GM18868 (cell line): ENCODE measurements around the gene TUBGCP6.
"Not testable (repeated sequence)": the region's sequence is repeated elsewhere in the genome, so short reads cannot be mapped to it uniquely, and the experiment has no call there.

ENCODE experiments used
- ATAC-seq: cut with Tn5 transposase; IDR thresholded peaks from one replicate; pipeline ENCODE4 v1.9.1; 2021; ENCODE audit warnings: mild to moderate bottlenecking, moderate library complexity; ENCODE audit not compliant: unreplicated experiment

TUBGCP6 gene

DNA sequence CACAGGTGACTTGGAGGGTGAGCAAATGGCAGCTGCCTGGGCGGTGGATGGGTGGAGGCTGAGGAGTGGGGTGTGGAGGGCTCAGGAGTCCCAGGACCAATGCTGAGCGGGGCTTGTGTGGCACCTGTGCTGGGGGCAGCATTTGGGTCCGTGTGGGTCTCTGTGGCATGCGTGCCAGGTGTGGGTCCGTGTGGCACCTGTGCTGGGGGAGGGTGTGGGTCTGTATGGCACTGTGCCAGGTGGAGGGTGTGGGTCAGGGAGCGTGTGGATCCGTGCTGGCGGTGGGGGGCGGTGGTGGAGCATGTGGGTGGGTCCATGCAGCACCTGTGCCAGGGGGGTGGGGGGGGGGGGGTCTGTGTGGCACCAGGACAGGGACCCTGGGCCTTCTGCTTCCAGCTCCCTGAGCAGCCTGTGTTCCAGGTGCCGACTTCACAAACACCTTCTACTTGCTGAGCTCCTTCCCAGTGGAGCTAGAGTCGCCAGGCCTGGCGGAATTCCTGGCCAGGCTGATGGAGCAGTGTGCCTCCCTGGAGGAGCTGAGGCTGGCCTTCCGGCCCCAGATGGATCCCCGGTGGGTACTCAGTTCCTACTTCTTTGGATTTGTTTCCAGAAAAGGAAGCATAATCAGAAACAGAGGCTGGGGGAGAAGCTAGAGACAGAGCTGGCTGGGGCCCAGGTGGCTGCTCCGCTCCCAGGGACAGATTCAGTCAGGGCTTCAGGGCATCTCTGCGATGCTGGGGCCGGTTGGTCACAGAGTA, 29.3 kb downstream of the TUBGCP6 start:
- ATAC-seq: no peak

DNA sequence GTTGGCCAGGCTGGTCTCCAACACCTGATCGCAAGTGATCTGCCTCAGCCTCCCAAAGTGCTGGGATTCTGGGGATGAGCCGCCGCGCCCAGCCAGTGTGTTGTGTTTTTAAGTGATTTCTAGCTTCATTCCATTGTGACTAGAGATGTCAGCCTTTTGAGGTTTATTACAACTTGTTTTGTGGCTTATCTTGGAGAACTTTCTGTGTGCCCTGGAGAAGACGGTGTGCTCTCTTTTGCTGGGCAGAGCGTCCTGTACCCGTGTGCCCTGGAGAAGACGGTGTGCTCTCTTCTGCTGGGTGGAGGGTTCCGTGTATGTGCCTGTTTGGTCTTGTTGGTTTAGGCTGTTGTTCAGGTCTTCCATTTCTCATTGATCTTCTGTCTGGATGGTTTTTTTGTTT, 31.6 kb downstream of the TUBGCP6 start:
- ATAC-seq: no peak

DNA sequence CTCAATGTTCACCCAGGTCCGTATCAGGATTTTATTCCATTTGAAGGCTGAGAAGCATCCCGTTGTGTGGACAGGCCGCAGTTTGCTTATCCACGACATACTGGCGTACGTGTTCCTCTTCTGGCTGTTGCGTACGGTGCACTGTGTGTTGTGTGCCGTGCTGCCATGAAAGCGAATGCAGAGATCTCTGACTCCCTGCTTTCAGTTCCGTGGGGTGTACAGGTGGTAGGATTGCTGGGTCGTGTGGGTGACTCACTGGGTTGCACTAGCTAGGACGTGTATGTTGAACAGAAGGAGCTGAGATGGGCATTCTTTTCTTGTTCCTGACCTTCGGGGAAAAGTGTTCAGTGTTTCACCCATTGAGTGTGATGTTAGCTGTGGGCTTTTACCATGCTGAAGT, 33.7 kb downstream of the TUBGCP6 start:
- no peak for ATAC-seq

DNA sequence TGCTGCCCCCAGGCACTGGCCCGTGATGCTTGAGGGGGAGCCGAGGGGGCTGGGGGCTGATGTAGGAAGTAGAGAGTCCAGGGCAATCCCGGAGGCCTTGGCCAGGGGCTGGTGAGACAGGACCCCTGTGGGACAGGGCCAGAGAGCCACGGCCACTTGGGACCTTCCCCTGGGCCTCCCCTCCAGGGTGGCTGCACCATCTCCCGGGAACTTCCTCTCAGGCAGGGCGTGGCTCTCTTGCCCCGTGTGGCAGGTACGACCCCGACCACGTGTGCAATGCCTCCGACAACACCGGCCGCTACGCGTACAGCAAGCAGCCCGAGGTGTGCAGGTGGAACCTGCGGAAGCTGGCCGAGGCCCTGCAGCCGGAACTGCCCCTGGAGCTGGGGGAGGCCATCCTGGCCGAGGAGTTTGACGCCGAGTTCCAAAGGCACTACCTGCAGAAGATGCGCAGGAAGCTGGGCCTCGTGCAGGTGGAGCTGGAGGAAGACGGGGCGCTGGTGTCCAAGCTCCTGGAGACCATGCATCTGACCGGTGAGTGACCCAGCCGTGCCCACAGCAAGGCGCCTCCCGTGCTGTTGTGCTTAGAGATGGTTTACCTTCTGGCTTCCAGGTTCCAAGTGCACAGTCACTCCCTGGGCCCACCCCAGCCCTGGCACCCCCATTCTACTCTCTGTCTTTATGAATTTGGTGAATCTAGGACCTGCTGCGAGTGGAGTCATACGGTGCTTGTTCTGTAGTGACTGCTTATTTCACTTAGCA, 34.3 kb downstream of the TUBGCP6 start:
- ATAC-seq: no peak

DNA sequence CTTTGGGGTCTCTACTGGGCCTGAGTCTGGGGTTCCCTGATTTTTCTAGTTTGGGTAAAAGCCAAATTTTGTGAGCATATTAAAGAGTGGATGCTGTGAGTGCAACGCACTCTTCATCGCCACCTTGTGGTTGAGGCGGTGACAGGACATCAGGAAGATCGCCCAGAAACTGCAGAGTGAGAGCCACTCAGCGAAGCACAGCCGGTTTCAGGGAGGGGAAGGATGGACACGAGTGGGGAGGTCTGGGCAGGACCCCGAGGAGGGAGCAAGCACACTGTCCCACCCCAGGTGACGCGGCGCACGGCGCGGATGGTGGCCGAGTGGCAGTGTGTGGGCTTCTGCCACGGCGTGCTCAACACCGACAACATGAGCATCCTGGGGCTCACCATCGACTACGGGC, 34.9 kb downstream of the TUBGCP6 start:
- ATAC-seq: no peak

DNA sequence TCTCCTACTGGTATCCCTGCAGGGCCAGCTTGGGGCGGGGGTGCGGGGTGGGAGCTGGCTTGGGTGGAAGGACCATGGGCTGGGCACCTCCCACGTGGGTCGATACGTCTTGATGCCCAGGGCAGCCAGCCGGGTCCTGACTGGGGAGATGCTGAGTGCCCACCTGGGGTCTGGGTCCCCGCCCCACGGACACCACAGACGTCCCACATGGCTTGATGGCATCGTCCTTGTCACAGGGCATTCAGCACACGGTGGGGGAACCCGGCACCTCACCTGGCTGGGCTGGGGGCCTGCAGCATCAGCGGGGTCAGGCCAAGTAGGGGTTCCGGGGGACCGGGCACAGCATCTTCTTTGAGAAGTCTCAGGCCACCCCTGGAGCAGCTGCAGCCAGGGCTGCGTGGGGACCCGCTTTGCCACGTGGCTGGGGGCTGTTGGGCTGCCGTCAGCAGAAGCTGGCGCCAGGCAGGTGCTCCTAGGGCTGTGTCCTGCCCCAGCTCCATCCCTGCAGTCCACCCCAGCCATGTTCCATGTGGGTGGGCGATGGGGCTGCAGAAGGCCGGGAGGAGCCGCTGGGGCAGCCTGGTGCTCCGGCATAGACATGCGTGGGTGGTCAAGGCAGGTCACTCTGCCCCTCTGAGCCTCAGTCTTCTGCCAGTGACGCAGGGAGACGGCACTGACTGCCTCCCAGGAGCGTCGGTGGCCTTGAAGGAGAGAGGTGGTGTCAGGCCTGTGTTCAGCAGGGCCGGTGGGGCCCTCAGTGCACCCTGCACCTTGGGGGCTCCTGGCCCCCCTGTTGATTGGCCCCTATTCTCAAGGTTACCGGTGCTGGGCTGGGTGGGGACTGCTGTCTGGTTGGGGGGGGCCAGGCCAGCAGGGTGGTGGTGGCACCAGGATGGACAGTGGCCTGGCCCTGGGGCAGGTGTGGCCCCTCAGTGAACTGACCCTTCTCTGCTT, 35.6 kb downstream of the TUBGCP6 start:
- no peak for ATAC-seq

DNA sequence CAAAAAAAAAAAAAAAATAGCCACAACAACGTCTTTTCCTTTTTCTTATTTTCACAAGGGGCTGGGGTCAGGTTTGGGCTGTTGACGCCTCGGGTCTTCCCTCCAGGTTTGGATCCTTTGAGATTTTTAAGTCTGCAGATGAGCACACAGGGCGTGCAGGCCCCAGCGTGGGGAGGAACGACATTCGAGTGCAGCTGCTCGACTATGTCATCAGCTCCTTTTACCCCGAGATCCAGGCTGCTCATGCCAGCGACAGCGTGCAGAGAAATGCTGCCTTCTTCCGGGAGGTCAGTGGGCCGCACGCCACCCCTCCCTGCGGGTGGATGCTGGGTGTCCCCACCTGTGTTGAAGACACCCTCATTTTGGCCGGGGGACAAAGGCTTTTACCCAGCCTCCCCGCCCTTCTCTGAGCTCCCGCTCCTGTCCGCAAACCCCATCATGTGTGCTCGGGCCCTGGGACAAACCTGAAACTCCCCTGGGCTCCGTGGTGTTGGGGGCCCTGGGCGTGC, 36.3 kb downstream of the TUBGCP6 start:
- no peak for ATAC-seq

DNA sequence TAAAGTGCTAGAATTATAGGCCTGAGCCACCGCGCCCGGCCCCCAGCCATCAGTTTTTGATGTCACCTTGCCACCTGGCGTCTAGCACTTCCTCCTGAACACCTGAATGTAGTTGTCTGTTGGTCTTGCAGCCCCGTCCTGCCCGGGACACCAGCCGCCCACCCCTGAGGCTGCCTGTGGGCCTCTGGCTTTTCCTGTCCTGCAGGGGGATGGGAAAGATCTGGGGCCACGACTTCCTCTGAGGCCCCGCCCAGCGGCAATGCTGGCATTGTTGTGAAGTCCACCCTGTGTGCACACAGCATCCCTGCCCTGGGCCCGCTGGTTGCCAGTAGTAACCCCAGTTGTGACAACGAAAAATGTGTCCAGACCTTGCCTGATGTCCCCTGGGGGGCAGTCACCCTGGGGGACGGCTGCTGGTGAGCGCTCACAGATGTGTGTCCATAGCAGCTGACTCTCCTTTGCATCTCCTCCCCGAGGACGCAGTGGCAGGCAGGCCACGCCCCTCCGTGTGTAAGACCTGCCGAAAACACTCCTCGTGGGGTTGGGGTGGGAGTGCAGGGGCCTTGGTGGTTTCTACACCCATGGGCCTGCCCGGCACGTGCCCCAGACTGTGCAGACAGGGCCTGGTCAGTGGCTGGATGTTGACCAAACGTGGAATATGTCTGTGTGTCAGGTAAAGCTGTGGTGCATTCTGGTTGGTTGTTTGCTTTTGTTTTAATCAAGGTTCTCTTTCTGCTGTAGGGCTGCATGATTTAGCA, 37.3 kb downstream of the TUBGCP6 start:
- ATAC-seq: no peak

DNA sequence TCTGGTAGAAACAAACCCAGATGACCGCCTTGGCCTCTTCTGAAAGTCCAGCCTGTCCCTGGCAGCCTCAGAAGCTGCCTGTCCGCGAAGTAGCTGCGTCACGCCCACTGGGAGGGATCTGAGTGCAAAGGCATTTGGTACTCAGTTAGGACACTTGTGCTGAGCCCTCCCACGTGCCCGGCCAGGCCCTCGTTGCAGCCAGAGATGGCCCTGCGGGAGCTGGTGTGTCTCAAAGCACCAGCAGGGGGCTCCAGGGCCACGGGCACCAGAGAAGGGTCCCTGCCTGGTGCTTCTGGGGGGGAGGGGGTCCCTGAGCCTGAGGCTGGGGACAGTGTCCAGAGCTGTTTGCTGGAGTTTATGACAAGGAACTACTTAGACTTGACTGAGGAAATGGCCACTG, 38.2 kb downstream of the TUBGCP6 start:
- no peak for ATAC-seq

DNA sequence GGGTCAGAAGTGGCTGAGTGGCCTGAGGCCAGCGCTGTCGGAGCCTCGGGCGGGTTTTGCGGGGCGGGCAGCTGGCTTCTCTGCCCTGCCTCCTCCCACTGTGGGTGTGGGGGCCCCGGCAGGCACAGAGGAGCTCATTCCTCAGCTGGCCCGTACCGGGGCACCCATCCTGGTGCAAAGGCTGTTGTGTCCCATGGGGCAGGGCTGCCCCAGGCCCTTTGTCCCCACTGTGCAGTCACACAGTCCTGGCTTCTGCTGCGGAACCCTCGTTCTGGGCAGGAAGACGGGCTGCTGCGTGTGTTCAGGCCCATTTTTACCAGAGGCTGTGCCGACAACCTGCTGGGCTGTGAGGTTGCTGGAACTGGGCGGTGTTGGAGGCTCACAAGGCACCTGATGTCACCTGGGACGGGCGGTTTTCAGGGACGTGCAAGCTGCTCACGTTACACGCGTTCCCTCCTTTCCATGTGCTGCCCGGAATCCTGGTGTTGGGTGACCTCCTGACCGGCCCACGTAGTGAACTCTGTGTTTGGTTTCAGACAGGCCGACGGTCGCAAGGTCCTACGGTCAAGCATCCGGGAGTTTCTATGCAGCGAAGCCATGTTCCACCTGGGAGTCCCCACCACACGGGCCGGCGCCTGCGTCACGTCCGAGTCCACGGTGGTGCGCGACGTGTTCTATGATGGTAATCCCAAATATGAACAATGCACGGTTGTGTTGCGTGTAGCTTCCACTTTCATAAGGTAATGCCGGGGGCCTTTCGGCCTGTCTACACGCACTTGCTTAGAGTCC, 38.8 kb downstream of the TUBGCP6 start:
- ATAC-seq: no peak

DNA sequence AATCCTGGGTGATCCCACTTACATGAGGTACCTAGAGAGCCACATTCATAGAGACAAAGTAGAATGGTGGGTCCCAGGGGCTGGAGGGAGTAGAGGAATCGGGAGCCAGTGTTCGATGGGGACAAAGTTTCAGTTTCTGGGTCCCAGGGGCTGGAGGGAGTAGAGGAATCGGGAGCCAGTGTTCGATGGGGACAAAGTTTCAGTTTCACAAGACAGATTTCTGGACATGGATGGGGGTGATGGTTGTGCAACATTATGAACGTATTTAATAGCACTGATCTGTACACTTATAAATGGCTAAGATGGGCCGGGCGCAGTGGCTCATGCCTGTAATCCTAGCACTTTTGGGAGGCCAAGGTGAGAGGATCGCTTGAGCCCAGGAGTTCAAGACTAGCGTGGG, 39.8 kb downstream of the TUBGCP6 start:
- not testable (repeated sequence) for ATAC-seq

DNA sequence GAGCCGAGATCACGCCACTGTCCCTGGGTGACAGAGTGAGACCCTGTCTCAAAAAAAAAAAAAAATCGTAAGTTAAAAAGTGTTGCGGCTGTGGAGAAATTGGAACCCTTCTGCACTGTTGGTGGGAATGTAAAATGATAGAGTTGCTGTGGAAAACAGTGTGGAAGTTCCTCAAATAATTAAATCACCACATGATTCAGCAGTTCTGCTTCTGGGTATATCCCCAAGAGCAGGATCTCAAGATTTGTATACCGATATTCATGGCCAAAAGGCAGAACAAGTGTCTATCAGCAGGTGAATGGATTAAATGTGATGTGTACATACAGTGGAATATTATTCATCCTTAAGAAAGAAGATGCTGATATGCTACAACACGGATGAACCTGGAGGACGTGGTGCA, 40.3 kb downstream of the TUBGCP6 start:
- ATAC-seq: no peak

DNA sequence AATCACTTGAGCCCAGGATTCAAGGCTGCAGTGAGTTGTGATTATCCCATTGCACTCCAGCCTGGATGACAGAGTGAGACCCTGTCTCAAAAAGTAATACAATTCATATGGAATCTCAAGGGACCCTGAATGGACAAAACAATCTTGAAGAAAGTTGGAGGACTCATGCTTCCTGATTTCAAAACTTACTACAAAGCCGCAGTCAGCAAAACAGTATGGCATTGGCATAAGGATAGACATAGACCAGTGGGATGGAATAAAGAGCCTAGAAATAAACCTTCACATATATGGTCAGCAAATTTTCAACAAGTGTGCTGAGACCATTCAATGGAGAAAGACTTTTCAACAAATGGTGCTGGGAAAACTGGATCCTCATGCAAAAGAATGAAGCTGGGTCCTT, 41.5 kb downstream of the TUBGCP6 start:
- ATAC-seq: no peak

DNA sequence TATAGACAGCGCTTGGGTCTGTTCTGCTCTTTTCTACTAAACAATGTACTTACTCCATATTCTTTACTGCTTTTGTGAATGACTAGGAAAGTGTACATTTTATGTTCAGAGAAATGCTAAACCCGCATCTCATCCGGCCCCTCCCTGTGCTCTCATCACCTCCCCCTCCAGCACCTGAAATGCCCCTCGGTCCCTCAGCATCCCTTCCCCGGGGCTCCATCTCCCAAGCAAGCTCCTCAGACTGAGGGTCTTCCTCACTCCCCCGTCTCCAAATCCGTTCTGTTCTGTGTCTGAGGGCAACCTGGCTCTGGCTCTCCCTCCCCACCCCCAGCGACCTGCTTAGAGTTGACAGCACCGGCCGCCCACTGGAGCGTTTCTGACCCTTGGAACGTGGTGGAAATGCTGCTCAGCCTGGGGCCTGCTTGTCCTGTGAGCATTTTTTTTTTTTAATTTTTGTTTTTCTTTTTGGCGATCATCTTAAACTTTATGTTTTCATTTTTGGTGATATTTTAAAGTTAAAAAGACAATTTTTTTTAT, 42.6 kb downstream of the TUBGCP6 start:
- no peak for ATAC-seq

DNA sequence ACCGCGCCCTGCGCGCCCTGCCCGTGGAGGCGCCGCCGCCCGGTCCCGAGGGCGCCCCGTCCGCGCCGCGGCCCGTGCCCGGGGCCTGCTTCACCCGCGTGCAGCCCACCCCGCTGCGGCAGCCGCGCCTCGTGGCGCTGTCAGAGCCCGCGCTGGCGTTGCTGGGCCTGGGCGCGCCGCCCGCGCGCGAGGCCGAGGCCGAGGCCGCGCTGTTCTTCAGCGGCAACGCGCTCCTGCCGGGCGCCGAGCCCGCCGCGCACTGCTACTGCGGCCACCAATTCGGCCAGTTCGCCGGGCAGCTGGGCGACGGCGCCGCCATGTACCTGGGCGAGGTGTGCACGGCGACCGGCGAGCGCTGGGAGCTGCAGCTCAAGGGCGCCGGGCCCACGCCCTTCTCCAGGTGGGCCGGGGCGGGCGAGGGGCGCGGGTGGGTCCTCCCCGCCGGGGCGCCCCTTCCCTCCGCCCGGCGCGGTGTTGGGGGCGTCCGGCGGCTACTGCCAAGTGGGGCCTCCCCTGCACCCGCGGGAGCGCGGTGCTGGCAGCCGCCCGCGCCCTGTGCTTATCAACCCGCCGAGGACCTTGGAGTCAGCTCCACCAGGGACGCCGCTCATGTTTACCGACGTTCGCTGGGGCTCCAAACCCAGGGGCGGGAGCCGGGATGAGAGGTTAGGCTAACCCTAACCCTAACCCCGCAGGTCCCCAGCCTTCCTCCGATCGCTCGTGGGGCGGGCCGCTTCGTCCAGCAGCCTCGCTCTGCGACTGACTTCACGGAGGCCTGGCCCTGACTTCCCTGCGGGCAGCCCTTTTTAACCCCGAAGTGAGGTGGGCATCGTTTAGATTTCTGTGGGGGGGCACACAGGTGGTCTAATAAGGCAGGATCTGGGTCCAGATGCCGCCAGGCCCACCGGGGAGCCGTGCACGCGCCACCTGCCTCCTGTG, 43.4 kb downstream of the TUBGCP6 start:
- ATAC-seq: peak; percentile 12

DNA sequence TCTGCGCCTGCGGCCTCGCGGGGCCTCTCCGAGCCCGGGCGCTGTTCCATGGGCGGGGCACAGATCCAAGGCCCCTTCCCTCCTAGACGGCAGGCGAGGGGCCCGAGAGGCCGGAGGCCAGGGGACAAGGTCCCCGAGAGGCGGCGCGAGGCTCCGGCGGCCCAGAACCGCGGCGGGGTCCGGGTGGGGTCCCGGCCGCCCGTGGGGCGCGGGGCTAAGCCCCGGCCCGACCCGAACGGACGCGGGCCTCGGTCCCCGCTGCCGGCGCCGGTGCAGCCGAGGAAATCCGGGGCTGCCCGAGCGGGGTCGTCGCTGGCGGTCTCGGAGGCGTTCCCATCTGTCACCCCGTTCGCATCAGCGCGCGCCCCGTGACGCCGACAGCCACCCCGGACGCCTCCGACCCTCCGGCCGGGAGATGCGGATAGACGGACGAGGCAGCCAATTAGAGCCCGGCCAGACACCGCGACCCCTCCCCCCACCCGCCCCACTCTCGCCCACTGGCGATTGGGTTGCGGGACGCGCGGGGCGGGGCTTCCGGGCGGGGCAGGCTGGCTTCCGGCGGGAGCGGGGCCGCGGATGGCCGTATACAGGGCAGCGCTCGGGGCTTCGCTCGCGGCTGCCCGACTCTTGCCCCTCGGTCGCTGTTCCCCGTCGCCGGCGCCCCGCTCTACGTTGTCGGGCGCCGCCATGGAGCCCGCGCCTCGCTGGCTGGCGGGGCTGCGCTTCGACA, 44.2 kb downstream of the TUBGCP6 start, which contains the start of gene SELENOO:
SELENOO (plus strand) TSS at position 551 of the 730 bp plus-strand sequence; CDS start at position 577, 26 bp downstream.
- ATAC-seq: peak; percentile 68

DNA sequence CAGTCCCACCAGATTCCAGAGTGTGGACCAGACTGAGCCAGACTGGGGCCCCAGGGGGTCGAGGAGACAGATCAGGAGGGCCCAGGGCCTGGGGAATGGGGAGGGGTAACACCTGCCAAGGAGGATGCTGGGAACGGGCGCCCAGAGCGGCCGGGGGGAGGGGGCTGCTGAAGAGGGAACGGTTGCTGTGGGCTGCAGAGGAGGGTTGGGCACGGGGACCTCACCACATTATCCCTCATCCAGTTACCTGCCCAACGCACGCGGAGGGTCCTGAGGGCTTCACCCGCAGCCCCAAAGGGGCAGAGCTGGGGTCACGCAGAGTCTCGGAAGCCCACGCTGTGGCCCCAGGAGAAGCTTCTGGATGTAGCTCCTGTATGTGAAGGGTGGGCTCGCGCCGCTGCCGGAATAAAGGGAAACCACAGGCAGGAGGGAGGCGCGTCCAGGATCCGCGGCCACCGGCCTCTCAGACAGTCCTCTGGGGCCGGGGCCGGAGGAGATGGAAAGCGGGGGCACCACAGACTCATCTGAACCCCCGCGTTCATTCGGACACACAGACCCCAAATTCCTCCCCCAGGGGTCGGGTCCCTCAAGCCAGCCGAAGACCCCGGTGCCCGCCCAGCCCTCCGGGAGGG, 44.9 kb downstream of the TUBGCP6 start:
- ATAC-seq: no peak
